Gastroesophageal sphincter (tissue), 4 donors: ENCODE measurements around the gene BCO2. TPM values are rescaled to one million over a fixed set of nuclear protein-coding genes. Genes with fewer than 3 reads are reported as not detected.

ENCODE experiments used
- ATAC-seq: fragments of 150-250 bp; one replicate; pipeline ENCODE4 v1.9.1; 2016; ENCODE audit warnings: mild to moderate bottlenecking, moderate library complexity
- H3K27ac ChIP-seq, 4 donors: fragments of 200-600 bp; sonication (generic) in 3 of 4; 1 replicate in 3 of 4; 2 replicates in 1 of 4; pipeline ENCODE4 v1.5.1; 2016 to 2019
- H3K27me3 ChIP-seq: fragments of 200-600 bp; sonication (generic); one replicate; pipeline ENCODE4 v1.5.1; 2019
- H3K36me3 ChIP-seq, 2 donors: fragments of 200-600 bp; sonication (generic); one replicate each; pipeline ENCODE4 v1.5.1; 2019; ENCODE audit warnings: control low read depth in 1 of 2
- H3K4me1 ChIP-seq, 3 donors: fragments of 200-600 bp; sonication (generic); 1 replicate in 2 of 3; 2 replicates in 1 of 3; pipeline ENCODE4 v1.5.1; 2016 to 2019; ENCODE audit warnings: control low read depth in 2 of 3
- H3K4me3 ChIP-seq, 2 donors: fragments of 200-600 bp; sonication (generic); one replicate each; pipeline ENCODE4 v1.5.1; 2019; ENCODE audit warnings: mild to moderate bottlenecking in 1 of 2, moderate library complexity in 1 of 2
- H3K9me3 ChIP-seq, 3 donors: fragments of 200-600 bp; sonication (generic); one replicate each; pipeline ENCODE4 v1.5.1; 2017 to 2019; ENCODE audit warnings: control low read depth in 2 of 3
- CTCF ChIP-seq, 4 experiments: fragments of 200-600 bp in 2 of 4; fragments of 450-650 bp in 2 of 4; sonication (generic) in 1 of 4; IDR thresholded peaks; one replicate each; pipeline ENCODE4 v1.5.1; 2017 to 2019; ENCODE audit warnings: antibody characterized with exemption in 4 of 4, mild to moderate bottlenecking in 2 of 4, moderate library complexity in 2 of 4
- EP300 ChIP-seq: sonication (generic); formaldehyde crosslinking; IDR thresholded peaks from one replicate; pipeline ENCODE4 v1.6.1; 2017; ENCODE audit warnings: antibody characterized with exemption, mild to moderate bottlenecking
- POLR2A ChIP-seq, 2 donors: fragments of 450-650 bp; IDR thresholded peaks; one replicate each; pipeline ENCODE4 v1.6.1; 2017; ENCODE audit warnings: antibody characterized with exemption in 2 of 2, mild to moderate bottlenecking in 2 of 2, moderate library complexity in 1 of 2
- POLR2AphosphoS5 ChIP-seq: sonication (generic); formaldehyde crosslinking; IDR thresholded peaks from one replicate; pipeline ENCODE4 v1.6.1; 2017; ENCODE audit warnings: antibody characterized with exemption
- WGBS, 2 donors: methylation state at CpG; one replicate each; pipeline ENCODE4 v1.1.5; 2018; ENCODE audit warnings: low coverage in 1 of 2; 5-methylcytosine and 5-hydroxymethylcytosine counted together
- total RNA-seq, 4 donors: library from RNA; depleted of rRNA; stranded (reverse); fragments of >200 nt; gene quantifications; one replicate each; pipeline ENCODE4 v1.1.0, GENCODE V29; 2016

BCO2 gene
- total RNA-seq, 4 donors from 2014 or later, result 0.96 to 7.5 (median 6.6) TPM

- Histone ChIP-seq H3K4me1 (peaks cover 0 to 11% (median 3%) of the 10 kb centered on the region in 3 donors), H3K27ac (no peak overlapping the region), H3K36me3 (peaks cover 0 to 9% of the 10 kb centered on the region in 2 donors), H3K27me3 (no peaks in the 10 kb centered on the region), H3K4me3 (no peak overlapping the region), H3K9me3 (no peaks in the 10 kb centered on the region)
- 84% methylated on average over 4 of the region's 6 CpGs; no CpG with 5 or more reads in 1 of the 2 donors for WGBS, 2 donors
- no peak for ATAC-seq
- no peak for TF ChIP-seq POLR2A (IDR thresholded peaks at IDR 0.05)
- TF ChIP-seq EP300, result no peak
- no peak for TF ChIP-seq POLR2AphosphoS5
- no peak for TF ChIP-seq CTCF (IDR thresholded peaks at IDR 0.05)
These were observed 40.3 kb downstream of the BCO2 start for GRCh38 chr11:112215621-112216020.

- H3K4me1 ChIP-seq, result peaks cover 0 to 21% (median 3%) of the 10 kb centered on the region in 3 donors
- WGBS, 2 donors, result 100% methylated on average over 1 of the region's 1 CpG
- no peak for ATAC-seq
- H3K9me3 ChIP-seq, result no peaks in the 10 kb centered on the region
- no peak for TF ChIP-seq EP300
- no peak for TF ChIP-seq CTCF (IDR thresholded peaks at IDR 0.05)
- TF ChIP-seq POLR2A (IDR thresholded peaks at IDR 0.05), result no peak
- no peak for TF ChIP-seq POLR2AphosphoS5
- H3K27me3 ChIP-seq, result no peaks in the 10 kb centered on the region
- H3K36me3 ChIP-seq, result peaks cover 0 to 9% of the 10 kb centered on the region in 2 donors
- H3K4me3 ChIP-seq, result no peak overlapping the region
- H3K27ac ChIP-seq, result no peak overlapping the region
These were observed 41.3 kb downstream of the BCO2 start for GRCh38 chr11:112216561-112217105.

GRCh38 chr11:112219476-112220232 lies 44.3 kb downstream of the BCO2 start:
- Histone ChIP-seq H3K9me3 (no peaks in the 10 kb centered on the region), H3K27ac (no peak overlapping the region), H3K4me3 (no peak overlapping the region), H3K36me3 (peaks cover 0 to 9% of the 10 kb centered on the region in 2 donors), H3K27me3 (no peaks in the 10 kb centered on the region), H3K4me1 (peaks cover 0 to 27% (median 3%) of the 10 kb centered on the region in 3 donors)
- TF ChIP-seq POLR2AphosphoS5 (no peak), CTCF (IDR thresholded peaks at IDR 0.05) (peak; percentile 73 to 88 (median 88))
- WGBS, 2 donors, result 31 to 33% methylated on average over 7 of the region's 7 CpGs
- peak; percentile 85 for ATAC-seq

GRCh38 chr11:112221274-112221835 lies 46.0 kb downstream of the BCO2 start:
- WGBS, 2 donors, result 30 to 48% methylated on average over 3 of the region's 3 CpGs
- H3K27ac ChIP-seq, result peak overlapping the region in 3 of 4 donors; percentile 26 to 48 (median 36)
- ATAC-seq, result no peak

GRCh38 chr11:112222303-112222702 lies 47.0 kb downstream of the BCO2 start:
- Histone ChIP-seq H3K27me3 (no peaks in the 10 kb centered on the region), H3K4me1 (peaks cover 3 to 31% (median 5%) of the 10 kb centered on the region in 3 donors), H3K27ac (peak overlapping the region in 1 of 4 donors; percentile 36), H3K4me3 (no peak overlapping the region), H3K9me3 (no peaks in the 10 kb centered on the region), H3K36me3 (peaks cover 0 to 9% of the 10 kb centered on the region in 2 donors)
- 0% methylated on average over 1 of the region's 4 CpGs; no CpG with 5 or more reads in 1 of the 2 donors for WGBS, 2 donors
- ATAC-seq, result no peak
- no peak for TF ChIP-seq EP300
- no peak for TF ChIP-seq POLR2A (IDR thresholded peaks at IDR 0.05)
- TF ChIP-seq POLR2AphosphoS5, result no peak
- TF ChIP-seq CTCF (IDR thresholded peaks at IDR 0.05), result no peak

More at GRCh38 chr11:112221274-112221835, 46.0 kb downstream of the BCO2 start:
- H3K27me3 ChIP-seq, result no peaks in the 10 kb centered on the region
- peaks cover 0 to 27% (median 3%) of the 10 kb centered on the region in 3 donors for H3K4me1 ChIP-seq
- H3K4me3 ChIP-seq, result no peak overlapping the region
- peaks cover 0 to 9% of the 10 kb centered on the region in 2 donors for H3K36me3 ChIP-seq
- TF ChIP-seq EP300 (no peak), POLR2AphosphoS5 (peak; percentile 69)
- H3K9me3 ChIP-seq, result no peaks in the 10 kb centered on the region
